GM18519 (cell line): ENCODE data around the gene PITRM1.
A peak's percentile ranks its signal among the peaks of the same experiment; 100 is the strongest.
"Not testable (repeated sequence)": the region's sequence is repeated elsewhere in the genome, so short reads cannot be mapped to it uniquely, and the experiment has no call there.

ENCODE experiments used
- ATAC-seq: cut with Tn5 transposase; IDR thresholded peaks from one replicate; pipeline ENCODE4 v1.9.1; 2021; ENCODE audit warnings: mild to moderate bottlenecking, moderate library complexity; ENCODE audit not compliant: unreplicated experiment, low FRiP score

The PITRM1 gene

GRCh38 chr10:3172446-3173170 is at the start of gene PITRM1:
Gene PITRM1, minus strand, starts transcription at chr10:3172782. Its CDS starts 10 bp downstream, at chr10:3172772.
- ATAC-seq, result peak; percentile 92

- ATAC-seq, result no peak
These were observed 49.5 kb upstream of the PITRM1 start for GRCh38 chr10:3222068-3222467.

GRCh38 chr10:3221601-3222000 is 49.0 kb upstream of the PITRM1 start:
- ATAC-seq, result not testable (repeated sequence)

GRCh38 chr10:3220853-3221252 is 48.3 kb upstream of the PITRM1 start:
- ATAC-seq, result no peak

GRCh38 chr10:3219021-3219628 is 46.5 kb upstream of the PITRM1 start:
- not testable (repeated sequence) for ATAC-seq

- no peak for ATAC-seq
These were observed 45.3 kb upstream of the PITRM1 start for GRCh38 chr10:3217853-3218252.

- ATAC-seq, result no peak
These were observed 44.7 kb upstream of the PITRM1 start for GRCh38 chr10:3217301-3217700.

- ATAC-seq, result no peak
These were observed 42.7 kb upstream of the PITRM1 start for GRCh38 chr10:3215153-3215775.

GRCh38 chr10:3213758-3214515 is 41.4 kb upstream of the PITRM1 start:
- no peak for ATAC-seq

GRCh38 chr10:3213208-3213607 is 40.6 kb upstream of the PITRM1 start:
- no peak for ATAC-seq

- ATAC-seq, result no peak
These were observed 37.8 kb upstream of the PITRM1 start for GRCh38 chr10:3210251-3210877.

GRCh38 chr10:3208481-3209406 is 36.2 kb upstream of the PITRM1 start:
- ATAC-seq, result no peak

- ATAC-seq, result no peak
These were observed 34.8 kb upstream of the PITRM1 start for GRCh38 chr10:3207351-3207750.

GRCh38 chr10:3206511-3207157 is 34.1 kb upstream of the PITRM1 start:
- ATAC-seq, result no peak

- ATAC-seq, result no peak
These were observed 31.4 kb upstream of the PITRM1 start for GRCh38 chr10:3203972-3204371.

GRCh38 chr10:3203016-3203811 is 30.6 kb upstream of the PITRM1 start:
- no peak for ATAC-seq

GRCh38 chr10:3201796-3202195 is 29.2 kb upstream of the PITRM1 start:
- ATAC-seq, result no peak

GRCh38 chr10:3199488-3199887 is 26.9 kb upstream of the PITRM1 start:
- no peak for ATAC-seq
